A673 (cell line): ENCODE results near the gene ADPRH.

Experiments
- CTCF ChIP-seq: fragments of 300-800, 200-600 bp; sonication (generic); conservative IDR thresholded peaks from 2 replicates; pipeline ENCODE4 v1.5.1; 2017; ENCODE audit warnings: low read depth, mild to moderate bottlenecking, antibody characterized with exemption, low read length, moderate library complexity, mixed read lengths
- EZH2 ChIP-seq: fragments of 200-600 bp; sonication (generic); IDR thresholded peaks from 2 replicates; pipeline ENCODE4 v1.6.1; 2017; ENCODE audit warnings: borderline replicate concordance, low read depth, mild to moderate bottlenecking, mixed read lengths, antibody characterized with exemption, low read length; ENCODE audit not compliant: poor library complexity, severe bottlenecking

- TF ChIP-seq CTCF (no peak), EZH2 (no peak)
Observed at GRCh38 chr3:119601154-119601553, 21.9 kb downstream of the ADPRH start.
